Panc1 (cell line): ENCODE data around the gene RPS2. TPM values are rescaled to one million over a fixed set of nuclear protein-coding genes. Genes with fewer than 3 reads are reported as not detected.

Experiments
- ATAC-seq: fragments of 200-7000 bp; cut with Tn5 transposase; 2 replicates; pipeline ENCODE4 v1.9.1; 2020; ENCODE audit warnings: mild to moderate bottlenecking, moderate library complexity
- BruUV-seq: library from RNA; stranded (reverse); fragments of 400-500 nt; replicated peaks from 2 replicates; lab custom pipeline; 2021; lab: Mats Ljungman, UMichigan
- CTCF ChIA-PET: fragments of 300-600 bp; sonication (Branson Sonifier 250); formaldehyde crosslinking; loops from one replicate; lab custom pipeline; 2022; ENCODE audit warnings: antibody characterized with exemption; lab: Charles Lee
- POLR2A ChIA-PET: fragments of 300-600 bp; sonication (Branson Sonifier 250); formaldehyde crosslinking; loops from one replicate; lab custom pipeline; 2022; ENCODE audit warnings: antibody characterized with exemption; lab: Charles Lee
- DNase-seq: peaks from one replicate; pipeline ENCODE4 v3.0.0-alpha.2; 2010; ENCODE audit warnings: low read depth, low spot score
- H3K27ac ChIP-seq: 2 replicates; pipeline ENCODE4 v1.5.1; 2011; ENCODE audit warnings: mild to moderate bottlenecking, low read length, inconsistent platforms
- H3K27me3 ChIP-seq: fragments of 200-500 bp; sonication (Bioruptor generic); 2 replicates; pipeline ENCODE4 v1.6.0; 2014; ENCODE audit warnings: low read length, inconsistent platforms; ENCODE audit not compliant: control insufficient read depth, insufficient read depth
- H3K36me3 ChIP-seq: fragments of 200-500 bp; sonication (Bioruptor generic); 2 replicates; pipeline ENCODE4 v1.5.1; 2014; ENCODE audit warnings: inconsistent platforms, mild to moderate bottlenecking, low read length, moderate library complexity; ENCODE audit not compliant: control insufficient read depth, insufficient read depth
- H3K4me1 ChIP-seq: 2 replicates; pipeline ENCODE4 v1.5.1; 2011; ENCODE audit warnings: inconsistent platforms, mild to moderate bottlenecking, low read length, moderate library complexity; ENCODE audit not compliant: control insufficient read depth, insufficient read depth
- H3K4me3 ChIP-seq, 2 experiments: 2 replicates each; pipeline ENCODE4 v1.5.1; 2011 to 2012; ENCODE audit warnings: low read depth in 2 of 2, low read length in 2 of 2, mild to moderate bottlenecking in 2 of 2, inconsistent platforms in 1 of 2, moderate library complexity in 1 of 2
- H3K9me3 ChIP-seq: fragments of 200-500 bp; sonication (Bioruptor generic); 2 replicates; pipeline ENCODE4 v1.5.1; 2014; ENCODE audit warnings: low read depth, mild to moderate bottlenecking, inconsistent platforms, low read length, moderate library complexity; ENCODE audit not compliant: control insufficient read depth, insufficient read depth
- POLR2AphosphoS5 ChIP-seq: IDR thresholded peaks from 2 replicates; pipeline ENCODE4 v1.6.1; 2012; ENCODE audit warnings: mild to moderate bottlenecking, low read depth, low read length, moderate library complexity
- REST ChIP-seq, 2 experiments: IDR thresholded peaks; 2 replicates each; pipeline ENCODE4 v1.6.1; 2011 to 2012; ENCODE audit warnings: low read depth in 2 of 2, control low read depth in 1 of 2, low read length in 1 of 2, mild to moderate bottlenecking in 1 of 2, moderate library complexity in 1 of 2; ENCODE audit not compliant: insufficient read depth in 1 of 2
- SIN3A ChIP-seq: IDR thresholded peaks from 2 replicates; pipeline ENCODE4 v1.6.1; 2012; ENCODE audit warnings: low read depth, mild to moderate bottlenecking, low read length, moderate library complexity, borderline replicate concordance; ENCODE audit not compliant: insufficient read depth
- TCF7L2 ChIP-seq: IDR thresholded peaks from 2 replicates; pipeline ENCODE4 v1.6.1; 2011; ENCODE audit warnings: mild to moderate bottlenecking, low read depth, low read length, inconsistent platforms
- in situ Hi-C: cut with HindIII; loops from 2 replicates; pipeline ENCODE4 v1.10.0; 2016; ENCODE audit warnings: low sequenced_read_pairs, low pct_unique_long_range_greater_than_20kb
- intact Hi-C: fragments of 100-400 bp; cut with micrococcal nuclease; formaldehyde crosslinking; loops from one replicate; pipeline ENCODE4 v1.10.0; 2022; ENCODE audit not compliant: unreplicated experiment
- total RNA-seq: library from RNA; stranded (reverse); gene quantifications from one replicate; pipeline ENCODE4 v1.2.1, GENCODE V29; 2021; ENCODE audit not compliant: unreplicated experiment
- TF ChIP-seq, protein P1 (sequence below): fragments of 450-650 bp; IDR thresholded peaks from 2 replicates; pipeline ENCODE4 v1.5.1; 2017; ENCODE audit warnings: mild to moderate bottlenecking

Gene RPS2
- total RNA-seq, 1 experiment from 2014 or later, result 2,794 TPM

GRCh38 chr16:1980030-1980769 lies 15.6 kb upstream of the RPS2 start:
- Histone ChIP-seq H3K36me3 (peaks cover 7% of the 10 kb centered on the region; the same call in 1 of the 2 replicates), H3K27me3 (no peaks in the 10 kb centered on the region), H3K27ac (no peak overlapping the region), H3K4me3 (peak overlapping the region in 1 of 2 experiments; percentile 11; a peak in 1 of 4 replicates), H3K9me3 (no peaks in the 10 kb centered on the region), H3K4me1 (peaks cover 39% of the 10 kb centered on the region)
- no peak for DNase-seq
- CTCF ChIA-PET, result no interaction called here
- intact Hi-C loops (no loop called here), in situ Hi-C loops (no loop called here)
- no peak for ATAC-seq
- TF ChIP-seq, protein P1, sequence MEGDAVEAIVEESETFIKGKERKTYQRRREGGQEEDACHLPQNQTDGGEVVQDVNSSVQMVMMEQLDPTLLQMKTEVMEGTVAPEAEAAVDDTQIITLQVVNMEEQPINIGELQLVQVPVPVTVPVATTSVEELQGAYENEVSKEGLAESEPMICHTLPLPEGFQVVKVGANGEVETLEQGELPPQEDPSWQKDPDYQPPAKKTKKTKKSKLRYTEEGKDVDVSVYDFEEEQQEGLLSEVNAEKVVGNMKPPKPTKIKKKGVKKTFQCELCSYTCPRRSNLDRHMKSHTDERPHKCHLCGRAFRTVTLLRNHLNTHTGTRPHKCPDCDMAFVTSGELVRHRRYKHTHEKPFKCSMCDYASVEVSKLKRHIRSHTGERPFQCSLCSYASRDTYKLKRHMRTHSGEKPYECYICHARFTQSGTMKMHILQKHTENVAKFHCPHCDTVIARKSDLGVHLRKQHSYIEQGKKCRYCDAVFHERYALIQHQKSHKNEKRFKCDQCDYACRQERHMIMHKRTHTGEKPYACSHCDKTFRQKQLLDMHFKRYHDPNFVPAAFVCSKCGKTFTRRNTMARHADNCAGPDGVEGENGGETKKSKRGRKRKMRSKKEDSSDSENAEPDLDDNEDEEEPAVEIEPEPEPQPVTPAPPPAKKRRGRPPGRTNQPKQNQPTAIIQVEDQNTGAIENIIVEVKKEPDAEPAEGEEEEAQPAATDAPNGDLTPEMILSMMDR, result no peak
- TF ChIP-seq POLR2AphosphoS5 (no peak), SIN3A (no peak), REST (IDR thresholded peaks at IDR 0.05; ENCODE audit: insufficient read depth in 1 of 2, low read depth in 2 of 2, low read length in 1 of 2) (no peak), TCF7L2 (no peak)
- POLR2A ChIA-PET, result no interaction called here
- BruUV-seq, result no TSS peak

GRCh38 chr16:1979271-1980029 lies 14.8 kb upstream of the RPS2 start:
- Histone ChIP-seq H3K27ac (no peak overlapping the region), H3K4me3 (peak overlapping the region; percentile 4 to 11; a peak in 2 of 4 replicates), H3K36me3 (peaks cover under 1% of the 10 kb centered on the region; the same call in 1 of the 2 replicates), H3K9me3 (no peaks in the 10 kb centered on the region), H3K27me3 (no peaks in the 10 kb centered on the region), H3K4me1 (peaks cover 36% of the 10 kb centered on the region)
- ChIA-PET CTCF (no interaction called here), POLR2A (interaction anchor here (0.5 kb wide), 1 partner anchor 9 kb away, joined by 3 read pairs; no protein-coding TSS in a partner anchor)
- TF ChIP-seq, protein P1, result no peak
- TF ChIP-seq TCF7L2, result no peak
- peak; percentile 41; the same call in 1 of the 2 replicates for TF ChIP-seq POLR2AphosphoS5
- no peak for TF ChIP-seq REST (IDR thresholded peaks at IDR 0.05; ENCODE audit: insufficient read depth in 1 of 2, low read depth in 2 of 2, low read length in 1 of 2)
- TF ChIP-seq SIN3A, result no peak
- no peak for DNase-seq
- in situ Hi-C loops (no loop called here), intact Hi-C loops (no loop called here)
- peak; percentile 24 for ATAC-seq
- no TSS peak for BruUV-seq
